Measurements from ENCODE around the gene WDR45. TPM values are rescaled to one million over a fixed set of nuclear protein-coding genes. Genes with fewer than 3 reads are reported as not detected.
A peak's percentile ranks its signal among the peaks of the same experiment; 100 is the strongest.

WDR45 gene
- total RNA-seq, 1 experiment from 2014 or later: 42.7 TPM

DNA sequence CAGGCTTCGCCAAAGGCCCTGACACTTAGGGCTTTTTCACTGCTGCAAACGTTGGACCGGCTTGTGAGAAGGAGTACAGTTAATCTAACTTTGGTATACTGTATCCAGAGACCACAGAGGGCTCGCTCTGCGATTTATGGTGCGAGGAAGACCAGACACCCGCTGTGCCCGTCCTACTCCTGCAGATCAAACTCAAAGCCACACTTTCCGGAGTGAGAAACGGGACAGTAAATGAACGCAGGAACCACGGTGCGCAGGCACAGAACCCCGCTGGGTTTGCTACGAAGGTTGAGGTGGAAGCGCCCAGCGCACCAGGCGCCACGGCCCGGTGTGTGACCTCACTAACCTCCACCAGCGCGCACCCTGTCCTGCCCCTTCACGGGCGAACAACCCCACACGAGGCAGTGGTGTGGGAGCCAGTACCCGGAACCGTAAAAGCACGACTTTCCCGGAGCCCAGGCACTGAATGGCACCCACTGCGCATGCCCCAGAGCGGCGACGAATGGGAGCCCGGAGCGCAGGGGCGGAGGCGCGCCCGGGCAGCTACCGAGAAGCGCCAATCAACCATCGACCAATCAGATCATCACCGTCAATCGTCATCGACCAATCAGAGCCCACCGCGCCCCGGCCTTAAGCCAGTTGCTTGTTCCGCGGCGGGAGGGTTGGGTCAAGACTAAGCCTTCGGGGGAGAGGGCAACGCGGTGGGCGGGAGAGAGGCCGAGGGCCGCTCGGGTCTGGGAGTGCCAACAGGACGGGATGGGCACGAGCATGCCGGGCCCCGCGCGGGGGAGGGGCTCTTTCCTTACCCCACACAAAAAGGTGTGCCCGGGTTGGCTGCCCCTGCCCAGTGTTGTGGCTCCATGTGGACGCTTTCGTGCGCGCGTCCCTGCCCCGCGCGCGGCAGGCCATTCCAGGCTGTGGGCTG lies 21.3 kb upstream of the WDR45 start:
- H3K36me3 Mint-ChIP-seq (ENCODE audit: insufficient read depth, unreplicated experiment): peaks cover 26% of the 10 kb centered on the region
- H3K27ac Mint-ChIP-seq (ENCODE audit: unreplicated experiment): peak overlapping the region; percentile 75
- intact Hi-C loops (cut with micrococcal nuclease; ENCODE audit: unreplicated experiment): no loop called here
- H3K4me3 Mint-ChIP-seq (ENCODE audit: low read depth, unreplicated experiment): peak overlapping the region; percentile 87
- H3K4me1 Mint-ChIP-seq (ENCODE audit: low read depth, unreplicated experiment): peaks cover 8% of the 10 kb centered on the region
- no peaks in the 10 kb centered on the region for H3K27me3 Mint-ChIP-seq (ENCODE audit: unreplicated experiment)
- TF ChIP-seq, protein P1, sequence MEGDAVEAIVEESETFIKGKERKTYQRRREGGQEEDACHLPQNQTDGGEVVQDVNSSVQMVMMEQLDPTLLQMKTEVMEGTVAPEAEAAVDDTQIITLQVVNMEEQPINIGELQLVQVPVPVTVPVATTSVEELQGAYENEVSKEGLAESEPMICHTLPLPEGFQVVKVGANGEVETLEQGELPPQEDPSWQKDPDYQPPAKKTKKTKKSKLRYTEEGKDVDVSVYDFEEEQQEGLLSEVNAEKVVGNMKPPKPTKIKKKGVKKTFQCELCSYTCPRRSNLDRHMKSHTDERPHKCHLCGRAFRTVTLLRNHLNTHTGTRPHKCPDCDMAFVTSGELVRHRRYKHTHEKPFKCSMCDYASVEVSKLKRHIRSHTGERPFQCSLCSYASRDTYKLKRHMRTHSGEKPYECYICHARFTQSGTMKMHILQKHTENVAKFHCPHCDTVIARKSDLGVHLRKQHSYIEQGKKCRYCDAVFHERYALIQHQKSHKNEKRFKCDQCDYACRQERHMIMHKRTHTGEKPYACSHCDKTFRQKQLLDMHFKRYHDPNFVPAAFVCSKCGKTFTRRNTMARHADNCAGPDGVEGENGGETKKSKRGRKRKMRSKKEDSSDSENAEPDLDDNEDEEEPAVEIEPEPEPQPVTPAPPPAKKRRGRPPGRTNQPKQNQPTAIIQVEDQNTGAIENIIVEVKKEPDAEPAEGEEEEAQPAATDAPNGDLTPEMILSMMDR (IDR thresholded peaks at IDR 0.05; ENCODE audit: unreplicated experiment): no peak
- CTCF ChIA-PET: interaction anchor here (0.6 to 1.0 kb wide), 3 partner anchors 55 to 89 kb away, joined by 3 to 4 read pairs (median 3); no protein-coding TSS in a partner anchor
- H3K9me3 Mint-ChIP-seq (ENCODE audit: low read depth, unreplicated experiment): no peaks in the 10 kb centered on the region
- BruUV-seq (replicated peaks): TSS peak; percentile 74
- peak; percentile 93 for DNase-seq

GRCh38 chrX:49096419-49096818 lies 16.7 kb upstream of the WDR45 start:
- Mint-ChIP-seq H3K27me3 (ENCODE audit: unreplicated experiment) (no peaks in the 10 kb centered on the region), H3K4me1 (ENCODE audit: low read depth, unreplicated experiment) (peaks cover 3% of the 10 kb centered on the region), H3K36me3 (ENCODE audit: insufficient read depth, unreplicated experiment) (peaks cover 18% of the 10 kb centered on the region), H3K4me3 (ENCODE audit: low read depth, unreplicated experiment) (no peak overlapping the region), H3K27ac (ENCODE audit: unreplicated experiment) (no peak overlapping the region), H3K9me3 (ENCODE audit: low read depth, unreplicated experiment) (no peaks in the 10 kb centered on the region)
- BruUV-seq (replicated peaks): no TSS peak
- intact Hi-C loops (cut with micrococcal nuclease; ENCODE audit: unreplicated experiment): no loop called here
- no peak for DNase-seq
- TF ChIP-seq, protein P1 (IDR thresholded peaks at IDR 0.05; ENCODE audit: unreplicated experiment): no peak
- CTCF ChIA-PET: interaction anchor here (0.7 to 1.3 kb wide), 2 partner anchors 75 to 535 kb away, joined by 3 read pairs; no protein-coding TSS in a partner anchor

DNA sequence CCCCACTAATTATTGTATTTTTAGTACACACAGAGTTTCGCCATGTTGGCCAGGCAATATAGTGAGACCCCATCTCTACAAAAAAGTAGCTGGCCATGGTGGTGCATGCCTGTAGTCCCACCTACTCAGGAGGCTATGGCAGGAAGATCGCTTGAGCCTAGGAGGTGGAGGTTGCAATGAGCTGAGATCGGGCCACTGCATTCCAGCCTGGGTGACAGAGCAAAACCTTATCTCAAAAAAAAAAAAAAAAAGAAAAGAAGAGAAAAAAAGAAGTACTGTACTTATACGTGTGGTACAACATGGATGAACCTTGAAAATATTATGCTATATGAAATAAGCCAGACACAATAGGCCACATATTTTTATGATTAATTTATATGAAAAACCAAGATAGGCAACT lies 9.9 kb upstream of the WDR45 start:
- no peaks in the 10 kb centered on the region for H3K36me3 Mint-ChIP-seq (ENCODE audit: insufficient read depth, unreplicated experiment)
- H3K4me1 Mint-ChIP-seq (ENCODE audit: low read depth, unreplicated experiment): no peaks in the 10 kb centered on the region
- no peaks in the 10 kb centered on the region for H3K9me3 Mint-ChIP-seq (ENCODE audit: low read depth, unreplicated experiment)
- no TSS peak for BruUV-seq (replicated peaks)
- CTCF ChIA-PET: no interaction called here
- H3K27ac Mint-ChIP-seq (ENCODE audit: unreplicated experiment): no peak overlapping the region
- no peaks in the 10 kb centered on the region for H3K27me3 Mint-ChIP-seq (ENCODE audit: unreplicated experiment)
- TF ChIP-seq, protein P1 (IDR thresholded peaks at IDR 0.05; ENCODE audit: unreplicated experiment): no peak
- no peak overlapping the region for H3K4me3 Mint-ChIP-seq (ENCODE audit: low read depth, unreplicated experiment)
- DNase-seq: no peak
- intact Hi-C loops (cut with micrococcal nuclease; ENCODE audit: unreplicated experiment): no loop called here

GRCh38 chrX:49082271-49082871 lies 2.7 kb upstream of the WDR45 start:
- BruUV-seq (replicated peaks): no TSS peak
- TF ChIP-seq, protein P1 (IDR thresholded peaks at IDR 0.05; ENCODE audit: unreplicated experiment): no peak
- H3K27ac Mint-ChIP-seq (ENCODE audit: unreplicated experiment): no peak overlapping the region
- no peaks in the 10 kb centered on the region for H3K27me3 Mint-ChIP-seq (ENCODE audit: unreplicated experiment)
- CTCF ChIA-PET: no interaction called here
- H3K4me1 Mint-ChIP-seq (ENCODE audit: low read depth, unreplicated experiment): peaks cover 8% of the 10 kb centered on the region
- H3K36me3 Mint-ChIP-seq (ENCODE audit: insufficient read depth, unreplicated experiment): peaks cover 17% of the 10 kb centered on the region
- no peak overlapping the region for H3K4me3 Mint-ChIP-seq (ENCODE audit: low read depth, unreplicated experiment)
- no peak for DNase-seq
- intact Hi-C loops (cut with micrococcal nuclease; ENCODE audit: unreplicated experiment): no loop called here
- no peaks in the 10 kb centered on the region for H3K9me3 Mint-ChIP-seq (ENCODE audit: low read depth, unreplicated experiment)

All from Calu3 (cell line).